ENCODE data around the gene OLFM4.

Gene OLFM4

DNA sequence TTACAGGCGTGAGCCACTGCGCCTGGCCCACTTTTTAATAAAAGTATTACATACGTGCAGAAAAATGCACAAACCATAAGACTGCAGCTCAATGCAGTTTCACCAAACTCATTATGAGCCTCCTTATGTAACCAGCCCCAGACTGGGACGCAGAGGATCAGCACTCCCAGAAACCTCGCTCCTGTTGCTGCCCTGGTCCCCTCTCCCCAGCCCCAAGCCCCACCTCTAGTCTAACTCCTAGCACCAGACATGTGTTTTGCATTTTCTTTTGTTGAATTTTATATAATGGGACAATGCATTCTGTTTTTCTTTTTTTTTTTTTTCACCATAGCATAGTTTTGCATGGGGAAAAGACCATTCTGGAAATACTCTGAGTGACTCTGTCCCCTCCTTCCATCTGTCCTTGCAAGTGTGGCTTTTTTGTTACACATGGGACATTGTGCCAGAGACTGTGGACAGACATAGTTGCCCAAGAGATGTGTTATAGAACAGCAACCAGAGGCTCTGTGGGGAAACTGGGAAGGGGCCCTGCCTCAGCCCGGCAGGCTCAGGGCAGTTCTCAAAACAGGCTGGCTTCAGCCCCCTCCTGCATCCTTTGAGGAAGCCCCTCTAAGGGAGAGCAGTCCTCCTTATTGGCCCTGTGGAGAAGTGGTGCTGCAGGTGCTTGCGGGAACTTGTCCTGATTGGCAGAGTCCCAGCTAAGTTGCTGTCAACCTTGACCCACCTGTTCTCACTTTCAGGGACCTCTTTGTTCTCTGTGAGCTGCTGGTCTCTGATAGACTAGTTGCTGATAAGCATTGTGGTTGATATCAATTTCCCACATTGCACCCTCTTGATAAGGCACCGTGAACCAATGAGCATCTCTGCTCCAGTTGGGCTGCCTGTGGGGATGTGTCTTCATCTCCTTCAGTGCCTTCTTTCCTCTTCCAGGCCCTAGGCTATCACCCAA lies 13.8 kb upstream of the OLFM4 start:
- no peak for DNase-seq (ENCODE audit: low read depth, low spot score)

DNA sequence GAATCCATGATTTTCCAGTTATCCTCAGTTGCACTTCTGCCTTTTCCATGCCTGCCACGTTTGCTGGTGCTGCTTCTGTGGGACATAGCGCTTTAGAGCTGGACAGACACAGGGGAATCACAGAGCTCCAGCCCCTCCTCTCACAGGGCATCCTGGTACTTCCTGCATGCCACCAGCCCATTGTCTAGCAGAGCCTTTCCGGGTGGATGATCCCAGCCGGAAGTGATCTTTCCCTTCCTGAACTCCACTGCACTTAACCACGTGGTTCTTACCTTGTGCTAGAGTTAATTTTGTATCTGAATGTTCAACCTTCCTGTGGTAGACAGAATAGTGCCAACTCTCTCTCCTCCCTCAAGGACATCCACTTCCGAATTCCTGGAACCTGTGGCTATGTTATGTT lies 12.6 kb upstream of the OLFM4 start:
- no peak for DNase-seq (ENCODE audit: low read depth, low spot score)

DNA sequence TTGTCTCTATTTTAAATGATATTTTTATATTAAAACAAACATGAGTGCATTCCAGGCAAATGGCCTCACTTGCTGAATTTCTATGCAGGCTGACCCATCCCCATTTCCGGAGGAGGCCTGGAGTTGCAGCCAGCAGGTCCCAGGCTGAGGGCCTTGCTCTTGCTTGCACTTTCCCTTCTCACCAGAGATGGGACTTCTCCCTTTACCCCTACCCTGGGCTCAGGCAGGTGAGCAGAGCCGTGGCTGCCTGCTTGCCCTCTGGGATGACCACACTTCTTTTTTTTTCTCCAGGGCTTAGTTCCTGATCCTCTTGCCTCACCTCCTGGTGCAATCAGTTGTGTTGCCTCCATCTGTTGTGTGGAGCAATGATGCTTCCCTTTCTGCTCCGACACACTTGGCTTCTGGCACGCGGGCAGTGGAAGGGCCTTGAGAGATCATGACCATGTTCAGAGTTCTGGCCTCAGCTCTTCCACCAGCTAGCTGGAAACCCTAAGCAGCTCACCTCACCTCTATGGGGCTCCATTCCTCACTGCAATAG lies 11.1 kb upstream of the OLFM4 start:
- no peak for DNase-seq (ENCODE audit: low read depth, low spot score)

DNA sequence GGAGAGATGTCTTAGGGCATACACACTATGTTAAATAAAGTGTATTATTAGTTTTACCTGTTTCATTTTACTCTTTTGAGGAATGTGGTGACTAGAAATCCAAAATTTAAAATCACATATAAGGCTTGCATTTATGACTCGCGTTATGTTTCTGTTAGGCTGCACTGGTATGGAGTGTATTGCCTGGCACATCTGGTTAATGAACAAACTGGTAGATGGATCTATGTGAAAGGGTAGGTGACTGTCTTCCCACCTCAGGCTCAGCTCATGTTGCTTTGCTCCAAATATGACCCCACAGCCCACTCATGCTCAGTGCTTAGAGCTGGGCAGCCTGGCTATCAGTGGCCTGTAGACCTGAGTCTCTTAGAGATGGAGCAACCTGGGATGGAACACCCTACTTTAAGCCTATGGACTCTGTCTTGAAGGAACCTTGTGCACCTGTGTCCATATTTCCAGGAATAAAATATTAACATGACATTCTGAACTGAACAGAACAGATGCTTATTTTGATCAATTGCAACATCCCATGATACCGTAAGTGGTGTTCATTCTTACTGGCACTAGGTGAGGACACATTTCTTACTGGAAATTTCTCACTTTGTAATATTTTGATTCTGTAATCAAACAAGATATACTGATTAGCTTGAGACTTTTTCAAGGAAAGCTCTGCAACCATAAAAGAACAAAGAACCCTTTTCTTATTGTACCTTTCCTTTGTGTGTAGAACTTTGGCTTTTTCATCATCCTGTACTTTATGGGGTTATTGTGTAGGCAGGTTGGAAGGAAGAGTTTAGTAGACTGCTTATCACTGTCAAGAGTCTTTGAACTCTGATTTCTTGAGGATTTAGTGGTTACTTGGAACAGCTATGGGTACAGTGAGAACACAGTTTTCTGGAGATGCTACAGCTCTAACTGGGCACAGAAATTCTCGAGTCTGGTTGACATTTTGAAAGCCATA lies 9.6 kb upstream of the OLFM4 start:
- DNase-seq (ENCODE audit: low read depth, low spot score) = no peak

DNA sequence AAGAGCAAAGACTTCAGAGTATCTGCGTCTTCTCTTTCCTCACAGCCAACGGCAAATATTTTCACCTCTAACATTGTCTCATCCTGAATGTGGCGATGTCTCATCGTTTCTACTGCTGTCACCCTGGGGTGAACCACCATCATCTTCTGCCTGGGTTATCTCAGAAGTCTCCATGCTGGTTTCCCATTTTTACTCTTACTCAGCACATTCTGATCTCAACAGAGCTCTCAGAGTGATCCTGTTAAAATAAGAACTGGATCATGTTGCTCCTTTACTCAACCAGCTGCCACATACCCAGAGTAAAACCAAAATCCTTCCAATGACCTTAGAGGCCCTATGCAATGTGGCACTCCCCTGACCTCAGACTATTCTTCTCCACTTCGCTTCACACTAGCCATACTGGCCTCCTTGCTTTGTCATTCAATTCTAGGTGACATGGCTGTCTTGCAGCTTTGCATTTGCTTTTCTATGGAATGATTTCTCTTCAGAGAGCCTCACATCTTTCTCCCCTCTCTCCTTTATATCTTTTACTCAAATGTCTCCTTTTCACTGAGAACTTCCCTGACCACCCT lies 7.8 kb upstream of the OLFM4 start:
- DNase-seq (ENCODE audit: low read depth, low spot score) = no peak

DNA sequence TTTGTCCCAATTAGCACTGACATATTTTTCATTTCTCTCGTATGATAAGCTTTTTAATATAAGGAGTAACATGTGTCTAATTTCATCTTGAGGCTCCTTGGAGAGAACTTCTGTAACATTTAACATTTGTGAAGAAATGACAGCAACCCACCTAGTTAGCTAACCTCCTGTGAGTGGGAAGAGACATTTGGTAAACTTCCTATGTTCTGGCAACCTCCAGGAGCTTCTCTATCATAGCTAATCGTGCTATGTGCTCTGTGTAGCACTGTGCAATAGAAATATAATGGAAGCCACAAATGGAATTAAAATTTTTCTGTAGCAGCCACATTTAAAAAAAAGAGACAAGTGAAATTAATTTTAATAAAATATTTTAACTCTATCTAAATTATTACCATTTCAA lies 5.4 kb upstream of the OLFM4 start:
- DNase-seq (ENCODE audit: low read depth, low spot score) = no peak

DNA sequence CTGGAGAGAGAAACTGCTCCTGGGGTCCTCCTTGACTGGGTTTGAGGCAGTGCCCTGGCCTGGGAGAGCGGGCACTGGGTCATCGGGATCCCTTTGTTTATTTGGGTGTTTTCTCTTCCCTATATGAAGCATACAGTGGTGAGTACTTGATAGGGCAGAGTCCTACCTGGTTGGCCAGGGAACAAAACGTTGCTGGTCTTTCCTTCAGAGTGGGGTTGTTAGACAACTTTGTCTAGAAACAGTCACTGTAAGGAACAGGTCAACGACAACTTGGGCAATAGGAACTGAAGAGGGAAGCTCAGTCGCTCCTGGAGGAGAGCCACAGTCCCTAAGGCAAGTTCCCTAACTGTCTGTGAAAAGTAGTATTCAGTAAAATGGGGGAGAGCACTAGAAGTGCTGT lies 550 bp upstream of the OLFM4 start:
- no peak for DNase-seq (ENCODE audit: low read depth, low spot score)

DNA sequence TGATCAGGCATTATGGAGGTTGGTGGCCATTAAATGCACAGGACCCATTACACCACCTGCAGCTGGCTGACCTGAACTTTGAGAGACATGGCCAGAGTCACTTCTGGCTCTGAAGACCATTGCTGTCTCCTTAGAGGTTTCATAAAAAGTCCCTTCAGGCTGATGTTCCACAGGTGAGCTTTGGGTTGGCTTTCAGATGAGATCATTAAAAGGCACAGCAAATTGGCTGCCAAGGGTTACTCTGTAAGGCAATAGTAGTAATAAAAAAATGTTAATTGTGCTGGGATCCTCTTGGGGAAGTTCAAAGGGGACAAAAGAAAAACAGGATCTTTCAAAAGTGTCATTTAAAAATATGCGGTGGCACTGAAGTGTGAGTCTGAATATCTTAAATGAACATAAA lies 4.2 kb downstream of the OLFM4 start:
- DNase-seq (ENCODE audit: low read depth, low spot score) = no peak

DNA sequence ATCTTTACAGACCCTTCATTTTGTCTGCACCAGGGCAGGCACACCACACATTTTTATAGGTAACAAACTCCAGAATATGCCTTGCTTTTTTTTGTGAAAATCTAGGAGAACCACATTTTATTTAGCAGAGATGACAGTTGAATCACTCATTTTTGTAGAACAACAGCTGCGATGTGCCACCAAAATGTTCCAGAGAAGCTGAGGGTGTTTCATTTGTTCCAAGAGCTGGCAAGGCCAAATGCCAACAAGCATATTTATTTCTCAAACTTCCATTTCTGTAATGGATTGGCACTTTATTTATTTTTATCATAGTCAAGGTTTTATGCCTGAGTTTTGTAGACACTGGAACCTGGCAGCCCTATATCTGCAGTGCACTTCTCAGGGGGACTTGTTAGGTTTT lies 10.4 kb downstream of the OLFM4 start:
- DNase-seq (ENCODE audit: low read depth, low spot score) = no peak

DNA sequence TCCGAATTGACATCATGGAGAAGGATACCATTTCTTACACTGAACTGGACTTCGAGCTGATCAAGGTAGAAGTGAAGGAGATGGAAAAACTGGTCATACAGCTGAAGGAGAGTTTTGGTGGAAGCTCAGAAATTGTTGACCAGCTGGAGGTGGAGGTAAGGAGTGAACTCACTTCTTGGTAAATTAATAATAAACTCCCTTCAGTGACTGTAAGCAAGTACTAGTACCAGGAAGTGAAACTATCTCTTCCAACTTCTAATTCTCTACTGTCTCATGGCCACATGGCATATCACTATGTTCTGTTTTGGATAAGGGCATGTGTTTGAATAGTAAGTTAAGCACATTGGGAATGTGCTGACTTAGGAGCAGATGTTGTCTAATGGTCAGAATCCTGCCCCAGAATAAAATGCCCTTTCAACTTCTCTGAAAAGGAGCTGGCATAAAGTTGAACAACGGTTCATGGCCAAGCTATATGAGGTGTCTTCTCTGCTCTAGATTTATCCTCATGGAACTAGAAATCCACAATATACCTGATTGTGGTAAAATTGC lies 13.4 kb downstream of the OLFM4 start:
- no peak for DNase-seq (ENCODE audit: low read depth, low spot score)

DNA sequence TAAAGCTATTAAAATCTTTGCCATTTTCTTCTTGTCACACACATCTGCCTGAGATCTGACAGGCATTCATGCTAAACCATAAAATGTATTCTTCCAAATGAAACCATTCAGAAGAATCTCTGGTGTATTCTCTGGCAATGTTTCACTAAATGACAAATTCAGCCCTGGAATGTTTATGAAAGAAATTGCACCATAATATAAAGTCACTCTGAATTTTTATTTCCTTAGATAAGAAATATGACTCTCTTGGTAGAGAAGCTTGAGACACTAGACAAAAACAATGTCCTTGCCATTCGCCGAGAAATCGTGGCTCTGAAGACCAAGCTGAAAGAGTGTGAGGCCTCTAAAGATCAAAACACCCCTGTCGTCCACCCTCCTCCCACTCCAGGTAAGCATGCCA lies 14.3 kb downstream of the OLFM4 start:
- no peak for DNase-seq (ENCODE audit: low read depth, low spot score)

DNA sequence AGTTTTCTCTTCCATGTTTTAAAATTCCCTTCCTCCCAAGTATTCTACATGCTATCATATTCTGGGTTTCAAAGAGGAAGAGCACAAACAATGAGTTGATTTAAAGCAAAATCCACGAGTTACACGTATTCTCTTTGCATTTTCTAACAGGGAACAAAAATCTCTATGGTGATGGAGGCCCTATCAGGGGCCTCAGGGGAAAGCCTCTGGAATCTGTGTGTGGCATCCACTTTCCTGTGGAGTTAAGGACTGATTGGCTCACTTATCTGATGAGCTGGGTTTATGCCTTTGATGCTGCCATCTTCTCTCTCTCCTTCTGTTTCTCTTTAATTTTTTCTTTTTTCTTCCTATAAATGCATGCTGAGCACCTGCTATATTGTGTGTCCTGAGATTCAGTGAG lies 14.8 kb downstream of the OLFM4 start:
- no peak for DNase-seq (ENCODE audit: low read depth, low spot score)

DNA sequence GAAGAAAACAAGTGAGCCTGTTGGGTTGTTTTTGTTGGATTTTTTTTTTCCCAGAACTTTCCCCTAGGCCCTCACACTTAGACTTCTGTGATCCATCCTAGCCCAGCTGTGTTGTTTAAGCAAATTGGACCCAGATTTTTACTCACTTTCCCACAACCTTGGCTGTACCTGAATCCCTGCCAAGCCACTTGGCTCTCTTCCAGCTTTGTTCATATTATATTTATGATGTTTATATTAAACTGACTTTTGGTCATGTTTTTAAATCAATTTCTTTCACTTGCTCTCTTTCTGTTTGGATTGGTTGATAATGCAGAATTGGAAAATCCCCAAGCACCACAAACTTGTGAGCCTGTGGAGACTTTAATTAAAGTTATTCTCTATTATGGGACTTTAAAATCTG lies 16.6 kb downstream of the OLFM4 start:
- no peak for DNase-seq (ENCODE audit: low read depth, low spot score)

DNA sequence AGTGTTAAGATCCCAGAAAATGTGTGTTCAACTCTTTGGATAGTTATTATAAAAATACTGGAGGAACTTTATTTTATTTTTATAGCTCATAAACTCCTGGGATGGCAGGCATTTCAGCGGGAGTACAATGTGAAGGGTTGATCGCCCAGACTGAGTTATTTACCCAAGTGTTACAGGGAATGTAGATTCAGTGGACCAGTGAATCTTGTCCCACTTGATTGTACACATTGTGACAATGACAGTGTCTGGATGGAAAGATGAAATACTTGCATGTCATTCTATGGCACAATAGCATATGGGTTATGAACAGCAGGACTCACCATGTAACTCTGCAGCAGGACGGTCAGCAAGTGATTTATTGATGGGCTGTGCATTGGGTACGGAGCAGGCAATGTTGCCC lies 20.3 kb downstream of the OLFM4 start:
- no peak for DNase-seq (ENCODE audit: low read depth, low spot score)

DNA sequence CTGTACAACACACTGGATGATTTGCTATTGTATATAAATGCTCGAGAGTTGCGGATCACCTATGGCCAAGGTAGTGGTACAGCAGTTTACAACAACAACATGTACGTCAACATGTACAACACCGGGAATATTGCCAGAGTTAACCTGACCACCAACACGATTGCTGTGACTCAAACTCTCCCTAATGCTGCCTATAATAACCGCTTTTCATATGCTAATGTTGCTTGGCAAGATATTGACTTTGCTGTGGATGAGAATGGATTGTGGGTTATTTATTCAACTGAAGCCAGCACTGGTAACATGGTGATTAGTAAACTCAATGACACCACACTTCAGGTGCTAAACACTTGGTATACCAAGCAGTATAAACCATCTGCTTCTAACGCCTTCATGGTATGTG lies 21.5 kb downstream of the OLFM4 start:
- DNase-seq (ENCODE audit: low read depth, low spot score) = no peak

DNA sequence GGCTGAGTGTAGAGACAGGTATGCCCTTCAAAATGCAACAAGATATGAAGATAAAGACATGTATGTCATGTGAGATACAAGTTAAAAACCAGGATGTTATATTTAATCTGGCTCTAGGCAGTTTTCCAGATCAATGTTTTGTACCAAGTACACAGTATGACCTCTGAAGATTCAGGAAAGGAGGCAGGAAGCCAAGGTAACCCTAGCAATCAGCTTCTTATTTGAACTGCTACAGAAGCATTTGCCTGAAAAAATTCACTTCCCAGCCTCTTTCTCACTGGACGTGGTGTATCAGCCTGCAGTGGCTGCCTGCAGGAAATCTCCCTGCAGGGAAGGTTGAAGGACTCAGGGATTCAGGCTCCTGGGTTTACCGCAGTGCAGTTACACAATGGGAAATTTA lies 24.1 kb downstream of the OLFM4 start:
- DNase-seq (ENCODE audit: low read depth, low spot score) = no peak

DNA sequence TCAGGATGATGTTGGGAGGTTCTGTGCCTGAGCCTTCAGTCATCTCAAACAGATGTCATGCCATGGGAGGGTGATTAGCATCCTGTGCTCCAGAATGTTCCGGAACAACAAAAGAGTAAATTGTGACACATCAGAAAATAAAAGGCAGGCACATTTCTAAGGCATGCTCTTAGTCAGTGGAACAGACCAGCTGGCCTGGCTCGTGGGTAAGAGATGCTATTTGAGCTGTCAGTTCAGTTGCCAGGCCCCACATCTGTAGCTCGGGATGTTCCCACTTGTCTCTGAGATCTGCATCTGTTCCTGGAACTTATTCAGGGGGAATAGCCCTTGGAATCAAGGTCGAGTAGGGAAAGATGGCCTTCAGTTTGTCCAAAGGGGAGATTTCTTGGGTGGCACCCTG lies 26.0 kb downstream of the OLFM4 start:
- no peak for DNase-seq (ENCODE audit: low read depth, low spot score)

DNA sequence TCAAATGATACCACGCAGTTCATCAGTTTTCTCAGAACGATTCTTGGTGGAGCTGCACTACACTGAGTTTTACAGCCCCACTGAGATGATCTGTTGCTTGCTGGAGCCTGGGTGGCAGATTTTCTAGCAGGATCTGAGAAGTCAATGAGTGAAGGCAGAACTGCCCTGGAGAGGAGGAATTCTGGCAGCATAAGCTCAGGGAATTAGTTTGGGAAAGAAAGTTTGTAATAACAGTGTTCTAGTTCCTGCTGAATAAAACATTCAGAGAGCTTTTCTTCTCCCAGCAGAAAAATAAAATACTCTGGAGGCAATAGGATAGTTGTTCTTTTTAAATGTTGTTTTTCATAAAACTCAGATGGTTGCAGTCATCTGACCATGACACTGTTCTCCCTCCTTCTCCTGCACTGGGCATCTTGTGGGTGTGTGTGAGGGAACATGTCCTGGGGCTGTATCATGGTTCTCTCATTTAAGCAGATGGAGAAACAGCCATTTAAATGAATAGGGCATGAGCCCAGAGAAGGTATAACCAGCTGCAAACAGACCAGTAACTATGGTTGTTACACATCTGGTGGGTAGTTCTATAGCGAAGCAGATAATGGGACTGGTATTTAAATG lies 29.6 kb downstream of the OLFM4 start:
- DNase-seq (ENCODE audit: low read depth, low spot score) = no peak

DNA sequence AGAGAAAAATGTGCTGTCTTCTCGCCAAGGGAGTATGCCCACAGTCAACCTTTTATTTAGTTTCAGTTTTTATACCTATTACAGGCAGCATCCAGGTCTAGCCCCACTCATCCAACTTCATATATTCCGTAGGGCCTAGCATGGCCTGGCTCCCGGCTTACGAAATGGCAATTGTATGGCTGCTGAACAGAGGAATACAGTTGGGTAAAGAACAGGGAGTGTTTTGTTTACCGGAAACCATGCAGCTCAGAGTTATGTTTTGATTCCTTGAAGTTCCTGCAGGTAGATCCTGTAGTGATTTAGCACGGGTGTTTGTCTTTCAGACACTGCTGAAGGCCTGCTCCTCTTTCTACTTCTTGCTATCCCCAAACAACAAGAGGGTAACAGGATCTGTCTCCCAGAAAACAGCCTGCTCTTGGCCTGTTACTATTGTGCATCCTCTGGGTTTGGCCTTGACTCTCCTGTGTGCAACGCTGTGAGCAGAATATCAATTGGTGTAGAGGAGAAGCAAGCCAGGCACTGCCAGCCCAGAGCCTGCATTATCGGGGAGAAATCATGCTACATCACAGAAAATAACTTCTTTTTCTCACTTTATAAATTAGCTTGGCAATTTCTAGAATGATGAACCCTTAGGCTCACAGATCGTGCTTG lies 32.4 kb downstream of the OLFM4 start:
- no peak for DNase-seq (ENCODE audit: low read depth, low spot score)

DNA sequence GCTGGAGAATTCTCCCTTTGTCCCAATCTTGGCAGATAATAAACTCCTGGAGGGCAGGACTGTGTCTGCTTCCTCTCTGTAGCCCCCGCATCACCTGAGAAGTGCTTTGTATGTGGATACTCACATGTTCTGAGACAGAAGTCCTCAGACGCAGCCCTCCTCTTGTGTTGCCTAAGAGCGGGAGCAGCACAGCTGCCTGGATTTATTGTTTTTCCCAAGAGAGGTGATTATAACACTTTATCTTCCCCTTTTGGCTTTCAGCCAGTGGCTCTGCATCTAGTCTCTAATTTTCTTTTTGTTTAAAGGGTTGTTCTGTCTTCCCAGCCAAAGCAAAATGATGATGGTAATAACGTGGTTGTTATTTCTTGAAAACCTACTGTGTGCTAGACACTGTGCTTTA lies 36.1 kb downstream of the OLFM4 start:
- DNase-seq (ENCODE audit: low read depth, low spot score) = no peak

DNA sequence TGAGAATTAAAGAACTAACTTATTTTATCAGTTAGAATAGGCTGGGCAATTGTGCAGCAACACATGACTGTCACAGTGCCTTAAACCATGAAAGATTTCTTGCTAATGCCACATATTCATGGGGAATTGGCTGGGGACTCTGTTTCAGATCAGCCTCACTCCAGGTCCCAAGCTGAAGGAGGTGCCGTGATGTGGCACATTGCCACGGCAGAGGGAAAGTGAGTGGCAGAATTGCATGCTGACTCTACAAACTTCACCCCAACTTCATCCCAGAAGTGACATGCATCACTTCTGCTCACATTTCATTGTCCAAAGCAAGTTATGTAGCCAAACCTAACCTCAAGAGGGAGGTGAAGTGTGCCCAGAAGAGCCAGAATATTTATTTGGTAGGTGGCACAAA lies 37.8 kb downstream of the OLFM4 start:
- DNase-seq (ENCODE audit: low read depth, low spot score) = no peak

All from activated naive CD8-positive, alpha-beta T cell treated with anti-CD3 and anti-CD28 coated beads, Interleukin-2, amount 50 U/mL, for 16 hours (primary cell).